ENCODE results near the gene MTHFD2L.

The MTHFD2L gene

DNA sequence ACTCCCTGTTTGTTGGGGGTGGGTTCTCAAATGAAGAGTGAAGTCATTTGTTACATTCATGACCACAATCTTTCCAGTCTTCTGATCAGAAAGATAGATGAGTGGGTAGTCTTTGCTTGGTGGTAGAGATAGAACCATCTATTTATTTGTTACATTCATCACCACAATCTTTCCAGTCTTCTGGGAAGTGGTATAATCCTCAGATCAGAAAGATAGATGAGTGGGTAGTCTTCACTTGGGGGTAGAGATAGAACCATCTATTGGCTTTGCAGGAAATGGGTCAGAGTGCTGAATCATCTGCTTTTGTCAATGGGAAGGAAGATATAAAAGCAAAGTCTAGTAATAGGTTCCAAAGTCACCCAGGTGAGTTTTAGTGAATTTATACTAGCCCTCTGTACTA lies 86.1 kb downstream of the MTHFD2L start:
- H3K4me3 ChIP-seq (ENCODE audit: low read depth, low read length), result no peak overlapping the region
- no peak for DNase-seq (ENCODE audit: low read depth)
- TF ChIP-seq, protein P1, sequence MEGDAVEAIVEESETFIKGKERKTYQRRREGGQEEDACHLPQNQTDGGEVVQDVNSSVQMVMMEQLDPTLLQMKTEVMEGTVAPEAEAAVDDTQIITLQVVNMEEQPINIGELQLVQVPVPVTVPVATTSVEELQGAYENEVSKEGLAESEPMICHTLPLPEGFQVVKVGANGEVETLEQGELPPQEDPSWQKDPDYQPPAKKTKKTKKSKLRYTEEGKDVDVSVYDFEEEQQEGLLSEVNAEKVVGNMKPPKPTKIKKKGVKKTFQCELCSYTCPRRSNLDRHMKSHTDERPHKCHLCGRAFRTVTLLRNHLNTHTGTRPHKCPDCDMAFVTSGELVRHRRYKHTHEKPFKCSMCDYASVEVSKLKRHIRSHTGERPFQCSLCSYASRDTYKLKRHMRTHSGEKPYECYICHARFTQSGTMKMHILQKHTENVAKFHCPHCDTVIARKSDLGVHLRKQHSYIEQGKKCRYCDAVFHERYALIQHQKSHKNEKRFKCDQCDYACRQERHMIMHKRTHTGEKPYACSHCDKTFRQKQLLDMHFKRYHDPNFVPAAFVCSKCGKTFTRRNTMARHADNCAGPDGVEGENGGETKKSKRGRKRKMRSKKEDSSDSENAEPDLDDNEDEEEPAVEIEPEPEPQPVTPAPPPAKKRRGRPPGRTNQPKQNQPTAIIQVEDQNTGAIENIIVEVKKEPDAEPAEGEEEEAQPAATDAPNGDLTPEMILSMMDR (IDR thresholded peaks at IDR 0.05; ENCODE audit: control insufficient read depth, extremely low read depth, insufficient read depth), result no peak

DNA sequence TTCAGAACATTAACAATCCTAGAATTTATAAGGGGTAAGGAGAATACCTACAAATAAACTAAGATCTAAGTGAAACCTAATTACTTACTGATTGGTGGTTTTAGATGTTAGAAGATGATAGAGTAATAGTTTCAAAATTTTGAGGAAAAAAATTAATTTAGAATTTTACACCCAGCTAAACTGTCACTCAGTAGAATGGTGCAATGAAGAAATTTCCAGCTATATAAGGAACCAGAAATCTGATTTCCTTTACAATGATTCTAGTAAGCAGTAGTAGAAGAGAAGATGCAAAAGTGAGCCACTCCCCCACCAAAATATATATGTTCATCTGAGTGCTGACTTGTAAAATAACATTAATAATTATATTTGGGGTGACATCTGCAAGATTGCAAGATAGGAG lies 95.0 kb downstream of the MTHFD2L start:
- TF ChIP-seq, protein P1 (IDR thresholded peaks at IDR 0.05; ENCODE audit: control insufficient read depth, extremely low read depth, insufficient read depth), result no peak

DNA sequence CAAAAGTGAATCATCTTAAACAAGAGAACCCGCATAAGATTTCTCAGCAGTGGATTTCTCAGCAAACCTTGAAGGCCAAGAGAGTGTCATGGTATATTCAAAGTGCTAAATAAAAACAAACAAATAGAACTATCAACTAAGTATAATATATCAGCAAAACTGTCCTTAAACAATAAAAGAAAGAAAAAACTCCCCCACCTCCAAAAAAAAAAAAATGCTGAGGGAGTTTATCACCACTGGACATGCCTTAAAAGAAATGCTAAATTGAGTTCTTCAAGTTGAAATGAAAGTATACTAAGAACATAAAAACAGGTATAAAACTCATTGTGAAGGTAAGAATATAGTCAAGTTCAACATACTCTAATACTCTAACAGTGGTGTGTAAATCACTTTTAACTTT lies 96.5 kb downstream of the MTHFD2L start:
- no peak overlapping the region for H3K4me3 ChIP-seq (ENCODE audit: low read depth, low read length)
- TF ChIP-seq, protein P1 (IDR thresholded peaks at IDR 0.05; ENCODE audit: control insufficient read depth, extremely low read depth, insufficient read depth), result no peak
- DNase-seq (ENCODE audit: low read depth), result no peak

More for the DNA sequence above, 95.0 kb downstream of the MTHFD2L start:
- no peak for DNase-seq (ENCODE audit: low read depth)
- H3K4me3 ChIP-seq (ENCODE audit: low read depth, low read length), result no peak overlapping the region

DNA sequence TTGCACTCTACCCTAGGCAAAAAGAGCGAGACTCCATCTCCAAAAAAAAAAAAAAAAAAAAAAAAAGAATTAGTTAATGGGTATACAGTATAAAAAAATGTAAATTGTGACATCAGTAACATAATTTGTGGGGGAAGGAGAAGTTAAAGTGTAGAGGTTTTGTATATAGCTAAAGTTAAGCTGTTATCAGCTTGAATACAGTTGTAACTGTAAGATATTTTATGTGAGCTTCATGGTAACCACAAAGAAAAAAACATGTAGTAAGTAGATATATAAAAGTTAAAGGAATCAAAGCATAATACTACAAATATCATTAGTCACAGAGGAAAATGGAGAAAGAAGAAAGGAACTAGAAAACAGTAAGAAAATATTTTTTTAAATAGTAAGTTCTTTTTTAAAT lies 97.2 kb downstream of the MTHFD2L start:
- H3K4me3 ChIP-seq (ENCODE audit: low read depth, low read length), result no peak overlapping the region
- TF ChIP-seq, protein P1 (IDR thresholded peaks at IDR 0.05; ENCODE audit: control insufficient read depth, extremely low read depth, insufficient read depth), result no peak
- DNase-seq (ENCODE audit: low read depth), result no peak

DNA sequence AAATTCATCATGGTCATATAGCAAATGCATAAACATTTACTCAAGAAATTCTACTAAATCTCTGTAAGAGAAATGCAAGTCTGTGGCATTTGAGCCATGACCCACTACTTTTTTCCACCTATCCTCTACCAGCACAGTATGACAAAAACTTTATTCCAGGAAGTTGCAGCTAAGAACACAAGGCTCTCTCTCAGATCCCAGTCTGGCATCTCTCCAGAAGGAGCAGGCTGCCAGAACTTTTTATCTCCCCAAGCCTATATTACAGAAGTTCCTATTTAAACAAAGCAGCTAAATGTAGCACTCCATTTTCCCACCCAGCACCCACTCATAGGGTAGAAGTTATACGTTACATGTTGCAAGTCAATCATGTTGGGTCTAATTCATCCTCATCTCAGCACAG lies 101.0 kb downstream of the MTHFD2L start:
- DNase-seq (ENCODE audit: low read depth), result peak; percentile 50
- H3K4me3 ChIP-seq (ENCODE audit: low read depth, low read length), result no peak overlapping the region
- TF ChIP-seq, protein P1 (IDR thresholded peaks at IDR 0.05; ENCODE audit: control insufficient read depth, extremely low read depth, insufficient read depth), result no peak

DNA sequence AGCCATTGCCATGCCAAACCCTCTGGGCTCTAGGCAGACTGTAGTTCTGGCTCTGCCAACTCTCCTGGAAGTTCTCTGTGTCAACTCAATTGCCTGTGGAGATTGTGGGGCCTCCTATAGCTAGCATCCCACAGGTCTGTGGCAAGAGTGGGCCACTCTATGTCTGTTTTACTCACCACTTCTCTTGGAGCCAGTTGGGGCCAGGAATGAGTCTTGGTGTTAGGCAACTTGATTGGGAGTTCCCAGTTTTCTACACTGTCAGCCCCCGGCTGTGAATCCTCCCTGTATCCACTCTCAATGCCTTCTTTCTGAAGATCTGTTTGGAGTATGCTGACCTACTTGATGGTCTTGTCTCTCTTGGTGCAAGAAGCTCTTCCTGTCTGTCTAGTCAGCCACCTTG lies 102.1 kb downstream of the MTHFD2L start:
- TF ChIP-seq, protein P1 (IDR thresholded peaks at IDR 0.05; ENCODE audit: control insufficient read depth, extremely low read depth, insufficient read depth), result no peak
- no peak overlapping the region for H3K4me3 ChIP-seq (ENCODE audit: low read depth, low read length)
- no peak for DNase-seq (ENCODE audit: low read depth)

DNA sequence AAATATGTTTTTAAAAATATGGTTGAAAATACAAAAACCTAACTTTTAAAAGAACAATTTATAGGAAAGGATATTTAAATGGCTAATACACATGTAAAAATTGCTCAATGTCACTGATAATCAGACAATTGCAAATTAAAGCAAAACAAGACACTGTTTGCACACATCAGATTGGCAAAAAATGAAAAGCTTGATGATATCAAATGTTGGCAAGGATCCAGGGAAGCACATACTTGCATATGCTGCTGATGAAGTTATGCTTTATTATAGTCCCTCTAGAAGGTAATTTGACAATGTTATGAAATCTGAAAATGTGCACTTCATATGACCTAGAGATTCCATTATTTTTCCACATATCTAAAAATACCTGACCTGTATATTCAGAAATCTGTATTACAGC lies 104.6 kb downstream of the MTHFD2L start:
- TF ChIP-seq, protein P1 (IDR thresholded peaks at IDR 0.05; ENCODE audit: control insufficient read depth, extremely low read depth, insufficient read depth), result no peak
- H3K4me3 ChIP-seq (ENCODE audit: low read depth, low read length), result no peak overlapping the region
- peak; percentile 13 for DNase-seq (ENCODE audit: low read depth)

All from LNCaP clone FGC (cell line).